CD4-positive, alpha-beta T cell treated with Interleukin-1 beta for 1 hour (primary cell): ENCODE results near the gene GLT1D1.

Source experiments
- DNase-seq, 2 donors: peaks; one replicate each; pipeline ENCODE4 v3.0.0-alpha.2; 2020 to 2022

GLT1D1 gene

GRCh38 chr12:128916425-128916824 is 63.1 kb downstream of the GLT1D1 start:
- no peak for DNase-seq

- no peak for DNase-seq
Measured at GRCh38 chr12:128918481-128919260, 65.4 kb downstream of the GLT1D1 start.

DNA sequence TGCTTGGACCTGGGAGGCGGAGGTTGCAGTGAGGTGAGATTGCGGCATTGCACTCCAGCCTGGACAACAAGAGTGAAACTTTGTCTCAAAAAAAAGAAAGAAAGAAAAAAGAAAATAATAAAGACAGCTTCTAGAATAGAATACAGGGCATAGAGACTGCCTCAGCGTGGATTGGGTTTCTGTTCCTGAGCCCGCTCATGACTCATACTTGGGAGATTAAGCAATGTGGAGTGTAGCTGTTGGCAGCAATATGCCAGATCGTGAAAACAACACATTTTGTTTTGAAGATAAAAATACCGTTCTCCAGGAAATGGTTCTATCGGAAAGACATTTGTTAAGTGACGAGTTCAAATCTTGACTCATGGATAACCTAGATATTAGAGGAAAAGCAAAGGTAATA is 67.2 kb downstream of the GLT1D1 start:
- DNase-seq = peak in 1 of 2 donors; percentile 31

GRCh38 chr12:128928361-128928760 is 75.1 kb downstream of the GLT1D1 start:
- no peak for DNase-seq

DNA sequence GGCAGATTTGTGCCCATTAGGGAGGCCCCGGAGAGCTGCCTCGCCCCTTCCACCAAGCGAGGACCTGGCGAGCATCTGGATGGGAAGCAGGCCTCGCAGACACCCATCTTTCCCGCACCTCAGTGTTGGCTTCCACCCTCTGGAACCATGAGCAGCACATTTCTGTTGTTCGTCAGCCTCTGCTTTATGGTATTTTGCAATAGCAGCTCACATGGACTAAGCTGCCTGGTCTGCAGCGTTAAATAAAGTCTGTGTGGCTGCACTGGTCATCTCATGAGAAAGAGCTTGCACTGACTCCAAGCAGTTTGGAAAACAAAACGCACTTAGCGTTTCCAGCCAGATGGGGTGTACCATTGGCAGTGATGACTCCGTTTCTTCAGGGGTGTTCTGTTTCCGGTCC is 75.8 kb downstream of the GLT1D1 start:
- DNase-seq = no peak

DNA sequence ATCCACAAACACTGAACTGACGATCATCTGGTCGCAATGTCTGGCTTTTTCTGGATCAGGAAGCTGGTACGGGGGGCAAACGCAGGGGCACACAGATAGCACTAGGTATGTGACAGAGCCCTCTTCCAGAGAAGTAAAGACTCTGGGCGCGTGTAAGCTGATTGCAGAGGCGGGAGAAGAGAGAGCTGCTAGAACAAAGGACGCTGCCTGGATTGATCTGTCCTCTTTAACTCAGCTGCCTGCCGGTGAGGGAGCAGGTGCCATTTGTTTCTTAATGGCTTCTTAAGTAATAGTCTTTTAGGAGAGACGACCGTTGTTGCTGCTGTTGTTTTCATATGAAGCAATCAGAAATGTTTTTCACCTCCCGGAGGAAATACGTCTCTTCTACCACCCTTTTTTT is 77.3 kb downstream of the GLT1D1 start:
- no peak for DNase-seq

DNA sequence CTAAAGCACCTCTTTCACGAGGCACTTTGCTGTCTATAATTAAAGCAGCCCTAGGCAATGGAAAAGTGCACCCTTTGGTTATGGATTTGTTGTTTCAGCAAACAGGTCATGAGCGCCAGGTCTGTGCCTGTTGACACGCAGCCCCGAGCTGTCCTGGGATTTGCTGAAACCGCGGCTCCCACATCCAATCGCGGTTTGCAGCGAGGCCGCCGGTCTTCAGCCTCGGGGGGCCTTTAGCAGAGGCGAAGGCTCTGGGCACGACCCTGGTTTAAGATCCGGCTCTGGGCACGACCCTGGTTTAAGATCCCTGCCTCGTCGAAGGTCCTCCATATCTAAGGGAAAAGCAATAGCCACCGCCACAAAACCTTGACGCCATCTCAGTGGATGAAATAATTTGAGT is 79.2 kb downstream of the GLT1D1 start:
- DNase-seq = no peak

DNA sequence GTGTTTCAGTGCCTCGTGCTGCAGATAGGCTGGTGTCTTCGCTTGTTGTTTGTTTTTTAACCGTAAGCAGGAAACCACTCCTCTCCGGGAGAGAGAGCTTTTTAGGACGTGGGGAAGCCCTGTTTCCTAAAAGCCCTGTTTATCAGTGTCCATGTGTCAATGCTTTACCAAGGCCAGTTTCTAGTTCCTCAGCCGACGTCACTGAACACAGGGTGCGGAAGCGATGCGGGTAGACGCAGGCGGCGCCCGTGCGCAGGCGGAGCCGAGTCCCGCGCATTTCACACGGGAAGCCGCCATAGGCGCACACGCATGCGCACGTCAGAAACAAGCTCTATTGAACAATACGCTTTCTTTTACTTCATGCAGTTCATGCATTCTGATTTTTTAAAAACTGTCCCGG is 79.8 kb downstream of the GLT1D1 start:
- peak in 1 of 2 donors; percentile 9 for DNase-seq

DNA sequence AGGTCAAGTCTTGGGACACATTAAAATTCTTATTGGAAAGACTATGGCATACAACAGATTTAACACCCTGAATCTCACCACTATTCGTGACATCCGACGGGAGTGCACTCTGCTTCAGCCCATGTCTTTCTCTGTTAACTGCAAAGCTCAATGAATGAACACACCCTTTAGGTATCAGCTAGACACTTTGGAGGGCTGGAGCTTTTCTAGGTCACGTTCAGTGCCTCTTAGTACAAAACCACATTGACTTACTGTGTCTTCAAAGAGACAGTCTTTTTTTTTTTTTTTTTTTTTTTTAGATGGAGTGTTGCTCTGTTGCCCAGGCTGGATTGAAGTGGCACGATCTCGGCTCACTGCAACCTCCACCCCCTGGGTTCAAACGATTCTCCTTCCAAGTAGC is 80.6 kb downstream of the GLT1D1 start:
- no peak for DNase-seq

- no peak for DNase-seq
Measured at GRCh38 chr12:128938886-128939285, 85.6 kb downstream of the GLT1D1 start.

- DNase-seq = no peak
Measured at GRCh38 chr12:128940090-128940888, 87.0 kb downstream of the GLT1D1 start.

- DNase-seq = no peak
Measured at GRCh38 chr12:128940974-128941373, 87.7 kb downstream of the GLT1D1 start.

DNA sequence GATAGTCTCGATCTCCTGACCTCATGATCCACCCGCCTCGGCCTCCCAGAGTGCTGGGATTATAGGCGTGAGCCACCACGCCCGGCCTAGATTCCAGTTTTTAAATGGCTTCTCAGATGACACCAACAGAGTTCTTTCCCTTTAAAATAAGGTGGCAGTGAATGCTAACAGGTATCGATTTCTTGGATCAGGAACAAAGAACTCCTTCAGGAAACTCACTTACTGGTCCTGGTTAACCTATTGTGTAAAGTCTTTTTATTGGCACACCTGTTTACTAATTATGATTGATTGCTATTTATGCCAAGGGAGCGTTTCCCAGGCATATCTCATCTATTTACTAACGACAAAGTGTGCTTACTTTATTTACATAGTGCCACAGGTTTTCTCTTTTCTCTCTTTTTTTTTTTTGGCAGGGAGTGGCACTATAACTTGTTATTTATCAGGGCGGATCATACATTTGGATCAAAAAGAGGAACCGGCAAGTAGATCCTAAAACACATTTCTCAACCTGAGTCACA is 89.7 kb downstream of the GLT1D1 start:
- no peak for DNase-seq

GRCh38 chr12:128944956-128945355 is 91.7 kb downstream of the GLT1D1 start:
- DNase-seq = no peak

- no peak for DNase-seq
Measured at GRCh38 chr12:128947209-128947608, 93.9 kb downstream of the GLT1D1 start.

- no peak for DNase-seq
Measured at GRCh38 chr12:128949086-128949485, 95.8 kb downstream of the GLT1D1 start.

DNA sequence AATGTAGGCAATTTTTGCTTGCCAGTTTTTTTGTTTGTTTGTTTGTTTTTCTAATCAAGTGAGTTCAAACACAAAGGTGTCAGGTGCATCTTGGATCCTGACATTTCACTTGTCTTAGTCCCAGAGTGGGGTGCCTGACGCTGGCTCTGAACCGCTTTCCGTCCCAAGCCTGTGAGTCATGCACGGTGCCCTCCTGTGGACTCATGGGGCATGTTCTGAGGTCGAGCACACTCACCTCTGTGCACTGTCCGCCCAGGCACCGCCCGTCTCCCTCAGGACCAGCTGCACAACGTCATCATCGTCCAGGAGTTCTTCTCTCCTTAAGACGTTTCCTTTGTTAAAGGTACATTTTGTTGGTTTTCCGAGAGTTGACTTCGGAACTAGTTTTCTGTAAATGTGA is 98.2 kb downstream of the GLT1D1 start:
- no peak for DNase-seq

DNA sequence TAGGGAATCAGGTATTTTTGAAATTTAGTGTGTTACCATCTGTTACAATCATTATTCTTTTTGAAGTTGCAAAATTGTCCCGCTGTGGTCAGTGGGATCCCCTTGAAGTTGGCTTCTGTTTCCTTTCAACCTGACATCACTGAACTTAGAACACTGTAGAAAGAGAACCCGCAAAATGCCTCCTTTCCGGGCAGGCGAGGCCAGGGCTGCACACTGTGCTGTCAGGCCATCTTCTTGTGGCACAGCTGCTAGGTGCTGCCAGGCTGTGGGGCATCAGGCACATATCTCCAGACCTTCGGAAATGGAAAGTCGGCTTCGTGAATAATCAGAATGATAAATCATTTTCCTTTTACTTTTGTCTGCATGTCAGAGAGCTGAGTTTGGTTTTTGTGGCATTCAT is 103.5 kb downstream of the GLT1D1 start:
- DNase-seq = no peak

DNA sequence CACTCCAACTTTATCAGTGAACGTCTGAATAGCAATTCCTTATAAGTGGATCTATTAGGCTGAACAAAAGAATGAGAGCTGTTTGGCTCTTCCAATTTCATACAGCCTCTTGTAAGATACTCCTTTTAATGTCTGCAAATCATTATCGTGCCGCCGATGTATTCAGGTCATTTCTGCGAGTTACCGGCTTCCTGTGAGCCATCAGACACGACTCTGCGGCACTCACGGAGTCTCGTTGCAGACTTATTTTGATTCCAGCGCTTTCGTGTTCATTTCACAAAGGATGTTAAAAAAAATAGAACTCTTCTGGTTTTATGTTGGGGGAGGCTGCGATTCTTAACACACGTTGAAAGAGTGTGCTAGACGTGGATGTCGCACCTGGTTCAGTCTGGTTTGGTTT is 106.6 kb downstream of the GLT1D1 start:
- DNase-seq = no peak

- DNase-seq = no peak
Measured at GRCh38 chr12:128961308-128961902, 108.1 kb downstream of the GLT1D1 start.

DNA sequence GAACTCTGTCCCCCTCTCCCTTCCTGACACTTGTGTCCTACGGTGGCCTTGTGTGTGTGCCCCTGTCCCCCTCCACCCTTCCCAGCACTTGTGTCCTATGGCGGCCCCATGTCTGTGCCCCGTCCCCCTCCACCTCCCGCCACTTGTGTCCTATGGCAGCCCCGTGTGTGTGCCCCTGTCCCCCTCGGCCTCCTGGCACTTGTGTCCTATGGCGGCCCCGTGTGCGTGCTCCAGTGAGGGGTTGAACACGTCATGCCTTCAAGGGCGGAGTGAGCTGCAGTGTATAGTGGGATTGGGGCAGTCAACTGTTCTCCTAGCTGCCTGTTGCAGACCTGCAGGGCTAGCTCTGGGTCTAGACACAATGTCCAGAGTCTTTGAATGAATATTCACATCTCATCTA is 108.7 kb downstream of the GLT1D1 start:
- DNase-seq = no peak

- no peak for DNase-seq
Measured at GRCh38 chr12:128966203-128966810, 113.0 kb downstream of the GLT1D1 start.

DNA sequence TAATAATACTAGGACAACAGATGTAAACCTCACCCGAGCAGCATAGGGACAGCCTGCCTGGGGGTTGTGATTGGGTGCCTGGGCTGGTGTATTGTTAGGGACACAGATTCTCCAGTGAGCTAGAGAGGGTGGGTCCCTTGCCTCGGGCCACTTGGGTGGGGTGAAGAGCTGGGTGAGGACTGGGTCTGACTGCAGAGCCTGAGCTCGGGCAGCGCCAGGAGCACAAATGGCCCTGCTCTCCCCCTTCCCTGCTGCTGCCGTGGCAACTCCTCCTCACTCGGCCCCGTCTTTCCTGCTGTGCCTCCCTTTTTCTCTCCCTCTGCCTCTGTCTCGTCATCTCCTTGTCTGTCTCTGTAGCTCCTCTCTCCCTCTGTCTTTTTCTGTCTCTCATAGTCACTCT is 115.4 kb downstream of the GLT1D1 start:
- no peak for DNase-seq
